ENCODE data around the gene STXBP1. TPM values are rescaled to one million over a fixed set of nuclear protein-coding genes. Genes with fewer than 3 reads are reported as not detected.

STXBP1 gene
- total RNA-seq, 1 experiment from 2014 or later = 15.0 TPM

DNA sequence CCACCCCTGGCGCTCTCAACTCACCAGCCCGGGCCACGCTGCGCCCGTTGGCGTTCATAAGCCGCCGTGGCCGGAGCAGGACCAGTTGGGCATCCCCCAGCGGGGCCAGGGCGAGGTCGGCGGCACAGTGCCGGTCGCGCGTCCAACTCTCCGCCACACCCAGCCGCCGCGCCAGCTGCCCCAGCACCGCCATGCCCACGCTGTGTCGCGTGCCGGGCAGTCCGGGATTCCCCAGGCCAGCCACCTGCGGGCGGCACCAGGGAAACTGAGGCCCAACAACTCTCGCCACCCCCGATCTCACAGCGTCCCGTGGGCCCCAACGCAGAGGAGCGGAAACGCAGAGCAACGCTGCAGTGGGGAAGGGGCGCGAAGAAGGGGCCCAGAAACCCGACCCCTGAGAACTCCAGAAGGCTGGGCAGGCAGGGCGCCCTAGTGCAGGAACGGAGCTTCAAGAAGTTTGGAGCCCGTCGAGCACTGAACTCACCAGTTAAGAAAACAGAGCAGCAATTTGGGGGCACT is 102.9 kb downstream of the STXBP1 start:
- DNase-seq (ENCODE audit: low read depth) = no peak

DNA sequence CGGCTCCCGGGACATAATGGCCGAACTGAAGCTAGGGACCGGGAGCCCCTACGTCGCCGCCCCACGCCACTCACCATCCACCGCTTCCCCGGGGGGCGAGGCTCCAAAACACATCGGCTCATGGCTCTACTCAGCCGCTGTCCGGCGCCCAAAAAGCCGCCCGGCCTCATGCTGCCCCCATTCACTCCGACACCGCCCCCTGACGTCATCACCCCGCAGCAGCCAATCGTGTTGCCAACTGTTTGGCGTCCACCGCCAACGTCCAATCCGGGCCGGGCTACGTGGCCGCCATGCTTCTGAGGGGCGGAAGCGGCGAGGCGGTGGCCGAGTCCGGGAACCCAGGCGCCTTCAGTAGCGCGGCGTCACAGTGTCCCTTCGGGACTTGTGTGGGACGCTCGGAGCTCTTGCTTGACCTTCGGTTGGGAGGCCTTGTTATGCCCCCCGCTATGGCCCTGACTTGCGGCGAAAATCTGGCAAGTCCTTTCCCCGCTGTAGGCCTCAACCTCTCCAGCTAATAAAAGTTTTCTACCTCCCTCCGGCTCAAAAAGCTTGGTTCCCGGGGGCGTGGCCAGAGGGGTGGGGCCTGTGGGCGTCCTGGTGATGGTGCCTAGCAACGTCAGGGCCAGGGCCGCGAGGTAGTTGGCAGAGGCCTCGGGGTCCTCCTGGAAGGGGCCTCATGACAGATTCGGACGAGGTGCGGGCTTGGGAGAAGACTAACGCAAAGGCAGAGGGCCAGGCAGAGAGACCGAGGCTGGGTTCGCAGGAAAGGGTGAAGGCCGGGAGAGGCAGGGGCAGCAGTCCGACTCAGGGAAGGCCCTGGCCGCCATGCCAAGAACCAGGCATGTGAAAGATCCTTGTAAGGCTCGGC is 103.6 kb downstream of the STXBP1 start, which contains the start of the genes PTRH1 and TTC16:
PTRH1 (minus strand) TSS at position 194 of the 868 bp plus-strand sequence; CDS start at position 170, 24 bp downstream.
TTC16 (plus strand) TSS at position 610 of the 868 bp plus-strand sequence; CDS start at position 677, 67 bp downstream.
- DNase-seq (ENCODE audit: low read depth) = peak; percentile 96

DNA sequence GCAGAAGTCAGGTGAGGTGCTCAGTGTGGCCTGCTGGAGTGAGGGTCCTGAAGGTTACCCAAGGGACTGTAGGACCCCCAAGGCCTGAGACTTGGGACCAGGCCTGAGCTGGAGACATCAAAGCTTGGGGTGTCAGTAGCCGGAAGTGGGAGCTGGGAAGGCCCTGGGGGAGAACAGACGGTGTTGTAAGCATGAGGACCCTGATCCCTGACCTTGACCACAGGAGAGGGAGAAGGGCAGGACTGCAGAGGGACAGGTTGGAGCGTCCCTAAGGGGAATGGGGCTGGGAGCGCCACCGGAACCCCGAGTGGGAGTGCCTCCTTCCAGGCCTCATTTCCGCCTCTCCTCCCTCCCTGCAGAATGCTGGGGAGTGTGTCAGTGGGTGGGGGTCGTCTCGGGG is 104.3 kb downstream of the STXBP1 start:
- no peak for DNase-seq (ENCODE audit: low read depth)

DNA sequence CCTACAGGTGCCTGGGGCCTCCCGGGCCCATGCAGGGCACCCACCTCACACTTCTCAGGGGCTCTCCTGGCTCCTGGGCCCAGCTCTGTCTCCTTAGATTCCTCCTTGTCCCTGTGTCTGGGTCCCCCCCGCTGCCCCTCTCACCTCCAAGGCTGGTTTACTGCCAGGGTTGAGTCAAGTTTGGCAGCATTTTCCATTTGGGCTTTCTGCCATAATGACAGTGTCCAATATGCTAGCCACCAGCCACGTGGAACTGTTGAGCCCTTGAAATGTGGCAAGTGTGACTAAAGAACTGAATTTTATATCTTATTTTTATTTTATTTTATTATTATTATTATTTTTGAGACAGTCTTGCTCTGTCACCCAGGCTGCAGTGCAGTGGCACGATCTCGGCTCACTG is 105.7 kb downstream of the STXBP1 start:
- peak; percentile 33 for DNase-seq (ENCODE audit: low read depth)

DNA sequence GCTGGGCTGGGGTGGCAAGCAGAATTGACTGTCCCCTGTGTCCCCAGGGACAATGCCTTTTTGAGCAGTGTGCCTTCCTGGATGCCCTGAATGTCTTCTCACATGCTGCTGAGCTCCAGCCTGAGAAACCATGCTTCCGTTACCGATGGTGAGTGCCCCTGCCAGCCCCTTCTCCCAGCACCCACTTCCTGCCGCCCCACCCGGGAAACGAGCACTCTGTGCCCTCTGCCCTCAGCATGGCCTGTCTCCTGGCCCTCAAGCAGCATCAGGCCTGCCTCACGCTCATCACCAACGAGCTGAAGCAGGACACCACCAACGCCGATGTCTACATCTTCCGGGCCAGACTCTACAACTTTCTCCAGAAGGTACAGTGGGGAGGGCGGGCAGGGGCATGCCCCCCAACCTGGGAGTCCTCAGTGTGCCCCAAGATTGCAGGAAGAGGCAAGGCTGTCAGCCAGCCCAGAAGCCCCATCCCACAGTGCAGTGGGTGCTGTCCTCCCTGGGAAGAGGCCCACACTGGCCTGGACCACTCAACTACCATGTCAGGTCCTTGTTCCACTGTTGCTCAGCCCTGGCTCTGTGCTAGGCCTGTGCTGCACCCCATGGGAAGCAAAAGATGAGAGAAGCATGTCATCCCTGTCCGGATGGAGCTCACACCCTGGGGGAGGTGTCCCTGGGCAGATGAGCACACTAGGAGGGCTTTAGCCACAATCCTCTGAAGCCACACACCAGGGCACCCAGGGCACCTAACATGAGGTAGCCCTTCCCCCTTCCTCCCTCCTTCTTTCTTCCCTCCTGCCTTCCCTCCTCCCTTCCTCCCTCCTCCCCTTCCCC is 108.2 kb downstream of the STXBP1 start:
- DNase-seq (ENCODE audit: low read depth) = no peak

DNA sequence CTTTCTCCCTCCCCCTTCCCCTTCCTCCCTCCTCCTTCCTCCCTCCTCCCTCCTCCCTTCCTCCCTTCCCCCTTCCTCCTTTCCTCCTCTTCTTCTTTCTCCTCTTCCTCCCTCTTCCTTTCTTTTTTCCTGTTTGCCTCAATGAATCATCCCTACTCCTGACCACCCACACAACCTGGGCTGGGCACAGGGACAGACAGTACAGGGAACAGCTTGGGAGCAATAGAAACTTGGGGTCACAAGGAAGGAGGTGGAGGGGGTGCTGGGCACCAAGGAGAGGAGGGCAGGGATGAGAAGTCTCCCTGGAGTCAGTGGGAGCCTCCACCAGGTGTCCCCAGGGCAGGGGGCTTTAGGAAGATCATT is 108.8 kb downstream of the STXBP1 start:
- DNase-seq (ENCODE audit: low read depth) = no peak

DNA sequence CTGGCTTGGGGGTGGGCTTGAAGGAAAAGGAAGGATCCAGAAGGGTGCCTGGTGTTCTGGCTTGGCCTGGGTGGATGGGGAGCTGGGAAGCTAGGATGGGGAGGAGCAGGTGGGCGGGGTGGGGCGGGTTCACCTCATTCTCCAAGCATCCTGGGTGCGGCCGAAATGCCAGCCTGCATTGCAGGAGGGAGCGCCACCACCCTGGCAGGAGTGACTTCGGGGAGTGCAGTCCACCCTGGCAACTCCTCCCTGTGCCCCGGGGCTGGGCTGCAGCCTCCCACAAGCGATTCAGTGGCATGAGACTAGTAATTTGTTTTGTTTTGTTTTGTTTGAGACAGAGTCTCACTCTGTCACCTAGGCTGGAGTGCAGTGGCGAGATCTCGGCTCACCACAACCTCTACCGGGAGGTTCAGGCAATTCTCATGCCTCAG is 109.3 kb downstream of the STXBP1 start:
- DNase-seq (ENCODE audit: low read depth) = peak; percentile 85

DNA sequence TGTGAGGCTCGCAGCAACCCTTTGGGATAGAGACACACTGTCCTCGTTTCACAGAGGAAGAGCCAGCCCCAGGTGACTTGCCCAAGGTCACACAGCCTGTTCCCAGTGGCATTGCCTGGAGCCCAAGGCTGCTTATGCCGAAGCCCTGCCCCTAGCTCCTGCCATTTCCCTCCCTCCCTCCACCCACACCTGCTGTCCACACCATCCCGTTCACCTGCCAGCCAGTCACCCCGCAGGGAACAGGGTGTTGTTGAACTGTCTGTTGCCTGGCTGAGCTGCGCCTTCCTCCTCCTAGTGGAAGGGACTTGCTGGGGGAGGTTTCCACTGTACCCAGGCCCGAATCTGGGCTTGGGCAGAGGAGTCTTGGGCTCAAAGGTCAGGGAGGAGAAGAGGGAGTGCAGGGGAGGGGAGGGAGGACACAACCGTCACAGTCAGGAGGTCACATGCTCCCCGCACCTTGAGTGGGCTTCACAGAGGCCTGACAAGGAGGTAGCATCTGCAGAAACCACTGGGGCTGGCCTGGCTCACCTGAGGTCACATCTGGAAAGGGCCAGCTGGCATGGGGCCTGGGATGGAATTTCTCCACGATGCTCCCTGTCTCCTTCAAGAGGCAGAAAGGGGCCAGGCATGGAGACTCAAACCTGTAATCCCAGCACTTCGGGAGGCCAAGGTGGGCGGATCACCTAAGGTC is 110.1 kb downstream of the STXBP1 start:
- DNase-seq (ENCODE audit: low read depth) = no peak

DNA sequence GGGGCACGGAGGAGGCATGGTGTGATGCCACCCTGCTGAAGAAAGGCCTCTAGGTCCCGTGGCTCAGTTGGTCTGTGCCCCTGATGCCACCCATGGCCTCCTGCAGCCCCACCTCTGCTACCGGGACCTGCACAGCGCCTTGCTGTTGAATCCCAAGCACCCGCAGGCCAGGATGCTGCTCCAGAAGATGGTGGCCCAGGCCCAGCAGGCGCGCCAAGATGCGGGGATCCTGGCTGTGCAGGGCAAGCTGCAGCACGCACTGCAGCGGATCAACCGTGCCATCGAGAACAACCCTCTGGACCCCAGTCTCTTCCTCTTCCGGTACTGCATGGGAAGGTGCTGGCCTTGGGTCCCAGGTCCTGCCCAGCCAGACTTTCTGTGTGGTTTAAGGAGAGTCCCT is 110.9 kb downstream of the STXBP1 start:
- DNase-seq (ENCODE audit: low read depth) = no peak

DNA sequence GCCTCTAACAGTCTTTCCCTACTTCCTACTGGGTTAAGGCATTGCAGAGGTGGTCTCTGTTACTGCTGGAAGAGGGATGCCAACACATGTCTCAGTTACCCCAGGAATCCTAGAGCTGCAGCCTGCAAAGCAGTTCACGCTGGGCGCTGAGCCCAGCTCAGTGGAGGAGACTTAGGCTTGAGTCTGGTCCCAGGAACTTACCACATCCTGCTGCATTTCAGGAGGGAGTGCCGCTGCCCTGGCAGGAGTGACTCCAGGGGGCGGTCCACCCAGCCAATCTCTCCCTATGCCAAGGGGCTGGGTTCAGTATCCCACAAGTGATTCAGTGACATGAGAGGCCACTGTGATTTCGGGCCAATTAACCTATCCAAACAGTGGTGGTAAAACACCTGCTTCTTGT is 111.4 kb downstream of the STXBP1 start:
- DNase-seq (ENCODE audit: low read depth) = peak; percentile 86

DNA sequence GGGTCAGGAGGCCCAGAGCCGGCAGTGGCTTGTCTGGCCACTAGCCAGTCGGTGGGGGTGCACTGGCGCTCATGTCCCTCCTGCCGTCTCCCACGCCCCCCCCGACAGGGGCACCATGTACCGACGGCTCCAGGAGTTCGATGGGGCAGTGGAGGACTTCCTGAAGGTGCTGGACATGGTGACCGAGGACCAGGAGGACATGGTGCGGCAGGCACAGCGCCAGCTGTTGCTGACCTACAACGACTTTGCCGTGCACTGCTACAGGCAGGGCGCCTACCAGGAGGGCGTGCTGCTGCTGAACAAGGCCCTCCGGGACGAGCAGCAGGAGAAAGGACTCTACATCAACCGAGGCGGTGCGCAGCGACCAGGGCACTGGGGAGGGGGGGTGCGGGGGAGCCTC is 111.9 kb downstream of the STXBP1 start:
- no peak for DNase-seq (ENCODE audit: low read depth)

DNA sequence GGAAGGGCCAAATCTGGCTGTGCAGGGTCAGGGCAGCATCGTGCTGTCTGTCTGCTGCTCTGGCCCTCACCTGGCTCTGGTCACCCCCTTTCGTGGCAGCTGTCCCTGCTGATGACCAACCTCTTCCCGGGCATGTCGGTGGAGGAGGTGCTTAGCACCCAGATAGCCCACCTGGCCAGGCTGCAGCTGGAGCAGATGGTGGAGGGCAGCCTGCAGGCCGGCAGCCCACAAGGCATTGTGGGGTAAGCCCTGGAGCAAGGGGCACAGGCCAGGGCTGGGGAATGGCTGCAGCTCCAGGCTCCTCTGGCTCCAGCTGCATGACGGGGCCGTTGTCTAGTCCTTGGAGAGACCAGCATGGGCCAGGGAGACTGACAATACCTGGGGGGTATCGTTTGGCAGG is 114.8 kb downstream of the STXBP1 start:
- DNase-seq (ENCODE audit: low read depth) = no peak

DNA sequence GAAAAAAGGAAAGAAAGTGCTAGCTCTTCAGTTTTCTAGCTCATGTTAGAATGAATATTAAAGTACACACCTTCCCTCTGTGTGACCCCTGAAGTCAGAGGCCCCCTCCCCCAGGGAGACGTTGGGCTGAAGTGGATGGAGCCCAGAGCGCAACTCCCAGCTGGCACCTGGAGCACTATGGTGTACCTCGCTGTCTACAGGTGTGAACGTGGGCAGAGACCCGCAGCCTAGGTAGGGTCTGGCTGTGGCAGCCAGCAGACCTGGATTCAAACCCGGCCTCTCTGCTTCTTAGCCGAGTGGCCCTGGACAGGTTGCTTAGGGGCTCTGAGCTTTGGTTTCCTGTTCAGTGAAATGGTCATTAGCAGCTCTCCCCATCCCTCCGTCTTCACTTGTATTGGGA is 116.7 kb downstream of the STXBP1 start:
- no peak for DNase-seq (ENCODE audit: low read depth)

DNA sequence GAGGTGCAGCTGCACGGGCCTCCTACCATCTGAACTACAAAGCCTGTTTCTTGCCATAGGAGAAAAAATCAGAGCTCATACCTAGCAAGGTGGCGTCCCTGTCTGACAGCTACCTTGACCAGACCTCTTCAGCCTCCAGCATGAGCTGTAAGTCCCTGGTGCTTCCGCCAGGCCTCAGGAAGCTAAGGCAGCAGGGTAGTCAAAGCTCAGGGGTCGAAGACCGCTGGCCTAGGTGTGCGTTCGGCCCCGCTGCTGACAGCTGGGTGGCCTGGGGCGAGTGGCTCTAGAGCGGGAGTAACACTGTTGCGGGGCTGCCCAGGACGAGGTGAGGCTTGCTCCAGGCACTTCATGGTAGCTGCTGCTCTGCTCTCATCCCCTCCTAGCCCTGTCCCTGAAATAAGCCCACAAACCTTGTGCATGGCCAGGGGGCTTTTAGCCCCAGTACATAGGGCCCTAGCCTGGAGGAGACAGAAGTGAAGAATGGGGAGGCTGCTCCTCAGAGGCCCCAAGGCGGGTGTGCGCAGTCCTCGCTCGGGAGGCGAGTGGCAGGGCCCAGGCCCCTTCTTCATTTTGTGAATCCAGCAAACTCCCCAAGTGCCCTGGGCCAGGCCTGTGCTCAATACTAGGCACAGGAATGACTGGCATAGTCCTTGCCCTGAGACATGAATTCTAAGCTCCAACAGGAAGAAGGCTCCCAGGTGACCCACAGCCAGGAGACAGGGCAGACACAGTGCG is 117.6 kb downstream of the STXBP1 start:
- no peak for DNase-seq (ENCODE audit: low read depth)

DNA sequence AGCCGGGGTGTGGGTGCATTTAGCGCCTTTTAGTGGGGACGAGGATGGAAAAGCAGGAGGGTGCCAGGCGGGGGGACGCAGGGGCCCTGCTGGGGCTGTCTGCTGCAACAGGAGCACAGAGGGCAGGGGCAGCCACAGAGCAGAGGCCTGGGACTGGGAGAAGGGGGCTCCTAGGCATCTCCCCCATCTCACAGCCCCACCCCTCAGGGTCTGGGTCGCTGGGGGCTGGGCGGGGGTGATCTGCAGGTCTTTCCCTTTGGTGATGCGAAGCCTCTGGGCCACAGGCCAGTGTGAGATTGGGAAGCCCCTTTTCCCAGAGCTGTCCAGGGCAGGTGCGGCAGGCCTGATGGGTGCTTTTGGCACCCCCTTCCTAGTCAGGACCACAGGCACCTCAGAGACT is 118.2 kb downstream of the STXBP1 start:
- no peak for DNase-seq (ENCODE audit: low read depth)

DNA sequence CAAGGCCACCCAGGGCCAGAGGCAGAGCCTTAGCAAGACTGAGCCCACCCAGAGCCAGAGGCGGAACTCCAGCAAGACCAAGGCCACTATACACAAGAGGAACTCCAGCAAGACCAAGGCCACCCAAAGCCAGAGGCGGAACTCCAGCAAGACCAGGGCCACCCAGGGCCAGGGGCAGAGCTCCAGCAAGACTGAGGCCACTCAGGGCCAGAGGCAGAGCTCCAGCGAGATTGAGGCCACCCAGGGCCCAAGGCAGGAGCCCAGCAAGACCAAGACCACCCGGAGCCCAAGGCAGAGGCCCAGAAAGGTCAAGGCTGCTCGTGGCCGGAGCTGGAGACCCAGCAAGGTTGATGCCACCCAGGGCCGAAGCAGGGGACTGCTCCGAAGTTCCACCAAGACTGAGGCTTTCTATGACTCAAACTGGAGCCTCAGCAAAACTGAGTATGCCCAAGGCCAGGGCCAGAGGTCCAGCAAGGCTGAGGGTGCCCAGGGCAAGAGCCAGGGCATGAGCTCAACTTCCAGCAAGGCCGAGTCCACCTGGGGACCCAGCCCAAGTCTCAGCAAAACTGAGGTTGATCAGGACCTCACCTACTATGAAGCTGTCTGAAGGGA is 118.8 kb downstream of the STXBP1 start:
- no peak for DNase-seq (ENCODE audit: low read depth)

DNA sequence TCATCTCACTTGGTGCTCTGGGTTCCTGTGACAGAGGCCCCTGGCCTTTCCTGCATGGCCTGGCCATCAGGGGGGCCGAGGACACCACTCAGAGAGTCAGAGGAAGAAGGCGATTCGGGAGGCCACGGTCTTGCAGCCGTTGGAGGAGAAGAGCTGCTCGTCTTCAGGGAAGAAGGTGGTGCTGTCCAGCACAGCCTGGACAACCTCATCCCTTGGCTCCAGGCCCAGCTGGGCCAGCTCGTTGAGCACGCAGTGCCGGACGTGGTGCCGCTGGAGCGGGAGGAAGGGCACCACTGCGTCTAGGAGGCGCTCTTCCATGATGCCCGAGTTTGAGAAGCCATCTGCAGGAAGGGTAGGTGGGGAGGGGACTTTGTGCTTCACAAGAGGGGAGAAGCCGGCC is 119.9 kb downstream of the STXBP1 start:
- DNase-seq (ENCODE audit: low read depth) = no peak

DNA sequence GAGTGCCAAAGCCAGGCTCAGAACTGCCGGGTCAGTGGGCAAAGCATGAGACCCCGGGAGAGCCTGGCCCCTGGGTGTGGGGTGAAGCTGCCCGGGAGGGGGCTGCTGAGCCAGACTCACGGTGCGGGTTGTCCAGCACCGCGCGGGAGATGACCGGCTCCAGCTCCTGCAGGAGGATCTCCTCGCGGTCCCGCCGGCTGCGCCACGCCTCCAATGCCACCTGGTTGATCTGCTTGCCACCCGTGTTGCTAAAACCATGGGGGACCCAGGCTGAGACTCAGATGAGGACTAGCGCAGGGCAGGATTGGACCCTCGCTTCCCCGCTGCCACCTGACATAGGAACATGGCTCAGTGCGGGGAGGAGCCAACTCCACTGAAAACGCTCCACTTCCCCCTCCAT is 120.4 kb downstream of the STXBP1 start:
- DNase-seq (ENCODE audit: low read depth) = no peak

DNA sequence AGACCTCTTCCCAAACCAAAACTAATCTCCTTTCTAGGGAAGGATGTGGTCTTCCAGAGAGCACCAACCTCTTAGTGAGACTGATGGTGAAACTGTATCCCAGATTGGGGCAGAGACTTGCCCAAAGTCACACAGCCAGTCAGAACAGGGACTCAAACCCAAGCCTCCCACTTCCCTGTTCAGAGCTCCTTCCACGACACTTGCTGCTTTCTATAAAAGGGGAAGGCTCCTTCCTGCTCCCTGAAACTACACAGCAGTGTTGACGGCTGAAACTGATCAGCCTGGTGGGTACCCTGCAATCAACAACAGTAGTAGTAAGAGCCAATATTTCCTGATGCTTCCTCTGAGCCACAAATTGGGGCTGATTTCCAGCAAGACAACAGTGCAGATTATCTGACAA is 121.5 kb downstream of the STXBP1 start:
- DNase-seq (ENCODE audit: low read depth) = no peak

DNA sequence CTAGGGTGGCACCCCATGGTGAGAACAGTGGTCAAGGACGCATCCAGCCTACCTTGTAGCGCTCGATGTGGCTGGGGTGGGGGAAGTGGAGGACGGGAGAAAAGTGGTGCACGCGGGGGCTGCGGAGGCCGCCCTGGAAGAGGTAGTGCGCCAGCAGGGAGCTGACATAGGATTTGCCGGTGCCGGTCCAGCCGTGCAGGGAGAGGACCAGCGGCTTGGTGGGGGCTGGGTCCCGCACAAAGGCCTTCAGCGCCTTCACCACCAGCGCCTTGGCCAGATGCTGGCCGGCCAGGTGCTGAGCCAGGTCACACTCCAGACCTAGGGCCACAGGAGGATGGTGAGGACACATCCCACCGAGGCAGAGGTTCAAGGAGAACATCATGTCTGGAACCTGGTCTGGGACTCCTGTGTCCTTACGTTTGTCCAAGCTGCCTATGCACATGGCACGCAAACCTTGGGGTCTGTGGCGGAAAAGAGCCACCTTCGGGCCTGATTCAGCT is 122.2 kb downstream of the STXBP1 start:
- no peak for DNase-seq (ENCODE audit: low read depth)

All from M059J (cell line).